Body of pancreas (tissue), 4 donors: ENCODE data around the gene NYAP1.

Experiments
- CTCF ChIP-seq, 7 experiments: fragments of 450-650 bp in 4 of 7; fragments of 200-600 bp in 3 of 7; sonication (generic) in 3 of 7; IDR thresholded peaks; one replicate each; pipeline ENCODE4 v1.5.1; 2016 to 2019; ENCODE audit warnings: antibody characterized with exemption in 7 of 7
- POLR2A ChIP-seq, 3 donors: fragments of 450-650 bp; IDR thresholded peaks; one replicate each; pipeline ENCODE4 v1.6.1; 2016; ENCODE audit warnings: antibody characterized with exemption in 3 of 3, mild to moderate bottlenecking in 2 of 3

GRCh38 chr7:100506356-100506923 lies 22.7 kb downstream of the NYAP1 start:
- TF ChIP-seq CTCF (IDR thresholded peaks at IDR 0.05): no peak
- no peak for TF ChIP-seq POLR2A (IDR thresholded peaks at IDR 0.05)
